HG03139 (cell line): ENCODE results near the gene DNAH7.
"Not testable (repeated sequence)": the region's sequence is repeated elsewhere in the genome, so short reads cannot be mapped to it uniquely, and the experiment has no call there.

Source experiments
- ATAC-seq: cut with Tn5 transposase; IDR thresholded peaks from one replicate; pipeline ENCODE4 v1.9.1; 2021; ENCODE audit not compliant: unreplicated experiment

The DNAH7 gene

GRCh38 chr2:196068271-196069209 is at the start of gene DNAH7:
DNAH7 (minus strand) TSS chr2:196068837; CDS start chr2:196068711, 126 bp downstream.
- peak; percentile 96 for ATAC-seq

- ATAC-seq = no peak
These were observed 48.6 kb upstream of the DNAH7 start for GRCh38 chr2:196117214-196117705.

GRCh38 chr2:196113061-196113974 is 44.7 kb upstream of the DNAH7 start:
- ATAC-seq = no peak

DNA sequence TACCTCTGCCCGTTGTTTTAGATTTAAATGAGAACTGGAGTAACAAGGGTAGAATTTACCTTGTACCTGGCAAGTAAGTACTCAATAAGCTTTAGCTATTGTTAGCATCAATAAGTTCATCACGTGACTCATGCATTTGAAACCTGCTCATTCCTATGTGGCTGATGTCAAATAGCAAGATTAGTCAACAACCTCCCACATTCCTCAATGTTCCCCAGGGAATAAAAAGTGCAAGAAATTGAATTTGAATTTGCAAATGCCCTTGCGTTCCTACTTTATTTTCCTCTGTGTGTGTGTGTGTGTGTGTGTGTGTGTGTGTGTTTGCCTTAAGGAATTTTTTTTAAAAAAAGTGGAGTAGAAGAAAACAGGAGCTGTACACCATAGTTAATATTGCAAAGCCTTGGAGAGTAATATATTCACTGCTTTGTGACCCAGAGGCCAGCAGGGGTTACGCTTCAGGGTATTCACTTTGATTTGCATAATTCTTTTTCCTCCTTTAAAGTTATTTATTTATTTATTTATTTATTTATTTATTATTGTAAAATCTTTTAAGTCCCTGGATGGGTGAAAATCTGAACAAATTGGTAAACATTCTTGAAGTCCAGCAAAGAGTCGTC is 43.9 kb upstream of the DNAH7 start:
- ATAC-seq = no peak

- no peak for ATAC-seq
These were observed 40.0 kb upstream of the DNAH7 start for GRCh38 chr2:196108604-196109003.

GRCh38 chr2:196105951-196106350 is 37.3 kb upstream of the DNAH7 start:
- ATAC-seq = no peak

GRCh38 chr2:196104066-196104465 is 35.4 kb upstream of the DNAH7 start:
- ATAC-seq = no peak

- ATAC-seq = no peak
These were observed 35.0 kb upstream of the DNAH7 start for GRCh38 chr2:196103626-196104025.

- ATAC-seq = peak; percentile 89
These were observed 32.8 kb upstream of the DNAH7 start for GRCh38 chr2:196101325-196101991.

GRCh38 chr2:196099916-196100315 is 31.3 kb upstream of the DNAH7 start:
- no peak for ATAC-seq

- ATAC-seq = no peak
These were observed 29.4 kb upstream of the DNAH7 start for GRCh38 chr2:196097864-196098660.

DNA sequence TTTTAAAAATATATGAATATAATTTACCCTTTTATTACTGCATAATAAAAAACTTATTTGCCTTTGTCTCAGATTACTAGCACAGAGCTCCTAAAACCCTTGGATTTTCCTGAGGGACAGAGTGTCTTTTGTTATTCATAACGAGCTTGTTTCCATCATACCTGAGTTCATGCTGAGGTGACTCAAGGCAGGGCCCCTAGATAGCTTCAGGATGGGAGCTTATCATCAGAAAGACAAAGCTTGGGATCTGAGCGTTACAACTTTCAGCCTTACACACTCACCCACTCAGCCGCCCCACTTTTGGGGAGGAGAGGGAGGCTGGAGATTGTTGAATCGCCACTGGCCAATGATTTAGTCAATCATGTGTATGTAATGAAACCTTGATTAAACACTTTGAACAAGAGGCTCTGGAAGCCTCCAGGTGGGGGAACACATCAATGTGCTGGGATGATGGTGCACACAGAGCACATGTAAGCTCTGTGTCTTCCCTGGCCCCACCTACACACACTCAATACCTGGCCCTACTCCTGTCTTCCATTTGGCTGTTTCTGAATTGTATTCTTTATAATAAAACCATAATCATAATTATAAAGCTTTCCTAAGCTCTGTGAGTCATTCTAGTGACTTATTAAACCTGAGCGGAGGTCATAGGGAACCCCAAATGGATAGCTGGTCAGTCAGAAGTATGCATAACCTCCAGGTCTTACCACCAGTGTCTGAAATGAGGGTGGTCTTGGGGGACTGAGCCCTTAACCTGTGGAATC is 28.5 kb upstream of the DNAH7 start:
- no peak for ATAC-seq

DNA sequence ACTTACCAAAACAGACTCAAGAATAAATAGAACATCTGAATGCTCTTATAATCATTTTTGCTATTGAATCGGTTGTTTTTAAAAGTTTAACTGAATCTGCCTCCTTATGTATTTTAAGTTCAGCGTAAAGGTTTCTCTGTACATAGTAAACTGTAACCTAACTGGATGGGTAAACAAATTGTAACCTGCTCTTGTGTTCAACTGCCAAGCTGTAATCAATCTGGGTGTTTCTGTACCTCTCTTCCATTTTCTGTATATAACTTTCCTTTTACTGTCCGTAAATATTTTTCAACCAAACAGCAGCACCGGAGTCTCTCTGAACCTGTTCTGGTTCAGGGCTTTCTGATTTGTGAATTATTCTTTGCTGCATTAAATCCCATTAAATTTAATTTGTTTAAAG is 27.6 kb upstream of the DNAH7 start:
- no peak for ATAC-seq

DNA sequence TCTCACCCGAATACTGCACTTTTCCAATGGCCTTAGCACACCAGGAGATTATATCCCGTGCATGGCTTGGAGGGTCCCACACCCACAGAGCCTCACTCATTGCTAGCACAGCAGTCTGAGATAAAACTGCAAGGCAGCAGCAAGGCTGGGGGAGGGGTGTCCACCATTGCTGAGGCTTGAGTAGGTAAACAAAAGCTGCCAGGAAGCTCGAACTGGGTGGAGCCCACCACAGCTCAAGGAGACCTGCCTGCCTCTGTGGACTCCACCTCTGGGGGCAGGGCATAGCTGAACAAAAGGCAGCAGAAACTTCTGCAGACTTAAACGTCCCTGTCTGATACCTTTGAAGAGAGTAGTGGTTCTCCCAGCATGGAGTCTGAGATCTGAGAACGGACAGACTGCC is 20.8 kb upstream of the DNAH7 start:
- not testable (repeated sequence) for ATAC-seq

DNA sequence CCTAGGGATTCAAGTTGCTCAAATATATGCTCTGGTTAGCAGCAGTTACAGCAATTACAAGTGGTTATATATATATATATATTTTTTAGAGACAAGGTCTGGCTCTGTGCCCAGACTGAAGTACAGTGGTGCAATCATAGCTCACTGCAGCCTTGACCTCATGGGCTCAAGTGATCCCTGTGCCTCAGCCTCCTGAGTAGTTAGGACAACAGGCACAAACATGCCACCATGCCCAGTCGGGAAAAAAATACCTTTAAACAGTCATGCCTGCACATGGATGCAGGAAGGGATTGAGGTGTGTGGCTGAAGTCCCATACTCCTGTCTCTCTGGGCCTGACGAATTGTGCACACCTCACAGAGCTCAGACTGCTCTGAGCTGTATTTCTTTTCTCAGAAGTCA is 19.6 kb upstream of the DNAH7 start:
- no peak for ATAC-seq

DNA sequence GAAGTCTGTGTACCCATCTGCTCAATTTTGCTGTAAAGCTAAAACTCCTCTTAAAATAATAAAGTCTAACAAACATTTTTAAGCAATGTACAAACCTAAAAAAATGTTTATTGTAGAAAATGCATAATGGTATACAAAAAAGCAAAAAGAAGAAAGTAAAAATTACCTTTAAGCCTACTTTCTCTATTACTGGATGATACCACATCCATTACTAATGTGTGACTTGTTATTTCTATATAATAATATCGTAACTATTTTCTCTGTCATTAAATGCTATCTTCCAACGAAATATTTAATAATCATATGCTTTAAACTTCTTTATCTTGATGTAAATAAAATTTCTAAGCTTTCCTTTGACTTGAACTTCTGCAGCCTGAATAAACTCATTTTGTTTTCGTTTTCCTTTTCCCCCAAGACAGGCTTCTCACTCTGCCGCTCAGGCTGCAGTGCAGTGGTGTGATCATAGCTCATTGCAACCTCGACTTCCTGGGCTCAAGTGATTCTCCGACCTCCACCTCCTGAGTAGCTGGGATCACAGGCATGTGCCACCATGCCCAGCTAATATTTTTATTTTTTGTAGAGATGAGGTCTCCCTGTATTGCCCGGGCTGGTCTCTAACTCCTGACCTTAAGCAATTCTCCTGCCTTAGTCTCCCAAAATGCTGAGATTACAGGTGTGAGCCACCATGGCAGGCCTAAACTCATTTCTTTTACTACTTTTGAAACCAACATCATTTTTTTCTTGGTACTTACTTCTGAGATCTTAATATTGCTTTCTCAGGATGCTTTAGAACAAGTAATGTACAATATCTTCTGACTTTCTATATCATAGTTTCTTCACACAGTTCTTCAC is 18.1 kb upstream of the DNAH7 start:
- ATAC-seq = no peak

GRCh38 chr2:196083601-196084000 is 15.0 kb upstream of the DNAH7 start:
- no peak for ATAC-seq

DNA sequence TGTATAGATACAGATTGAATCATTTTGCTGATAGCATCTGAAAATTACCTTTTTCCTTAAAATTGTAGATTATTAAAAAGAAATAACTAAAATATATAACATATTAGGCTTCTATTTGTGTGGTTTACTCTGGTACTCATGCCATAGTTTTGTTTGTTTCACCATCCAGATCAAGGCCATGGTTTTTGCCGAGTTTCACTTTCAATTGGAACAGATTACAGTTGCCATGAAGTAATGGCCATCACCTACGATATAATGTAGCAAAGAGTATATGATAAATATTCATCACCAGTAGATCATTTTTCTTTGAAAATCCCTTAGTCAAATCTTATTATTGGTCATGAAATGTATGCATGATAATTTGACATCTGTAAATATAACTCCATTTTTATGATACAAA is 11.9 kb upstream of the DNAH7 start:
- no peak for ATAC-seq
